CD14-positive monocyte (primary cell): ENCODE data around the gene SATB2. TPM values are rescaled to one million over a fixed set of nuclear protein-coding genes. Genes with fewer than 3 reads are reported as not detected.

ENCODE experiments used
- DNase-seq, 3 donors: peaks; one replicate each; pipeline ENCODE4 v3.0.0-alpha.2; 2011 to 2022
- H2AFZ ChIP-seq: 2 replicates; pipeline ENCODE4 v1.6.0; 2012; ENCODE audit warnings: mild to moderate bottlenecking, low read depth, low read length, inconsistent platforms; ENCODE audit not compliant: insufficient read depth, poor library complexity, severe bottlenecking
- H3K27ac ChIP-seq, 2 donors: 1 replicate in 1 of 2; 2 replicates in 1 of 2; pipeline ENCODE4 v1.5.1; 2012 to 2013; ENCODE audit warnings: low read length in 2 of 2, control low read depth in 1 of 2, inconsistent platforms in 1 of 2, low read depth in 1 of 2, mild to moderate bottlenecking in 1 of 2
- H3K27me3 ChIP-seq, 2 donors: one replicate each; pipeline versions ENCODE4 v1.6.0 to v1.6.1; 2011 to 2013; ENCODE audit warnings: low read length in 2 of 2; ENCODE audit not compliant: control insufficient read depth in 2 of 2, insufficient read depth in 2 of 2
- H3K36me3 ChIP-seq, 2 donors: replicated peaks in 1 of 2; 1 replicate in 1 of 2; 2 replicates in 1 of 2; pipeline versions ENCODE4 v1.5.1 to v1.6.1; 2012 to 2013; ENCODE audit warnings: low read length in 2 of 2, control low read depth in 1 of 2, inconsistent platforms in 1 of 2, mild to moderate bottlenecking in 1 of 2; ENCODE audit not compliant: insufficient read depth in 2 of 2, control insufficient read depth in 1 of 2
- H3K4me1 ChIP-seq, 2 donors: 1 replicate in 1 of 2; 2 replicates in 1 of 2; pipeline versions ENCODE4 v1.5.1 to v1.6.1; 2012 to 2013; ENCODE audit warnings: low read length in 2 of 2, control low read depth in 1 of 2, inconsistent platforms in 1 of 2, mild to moderate bottlenecking in 1 of 2, moderate library complexity in 1 of 2; ENCODE audit not compliant: insufficient read depth in 2 of 2, control insufficient read depth in 1 of 2
- H3K4me2 ChIP-seq: replicated peaks from 2 replicates; pipeline ENCODE3; 2012; ENCODE audit warnings: low read length, moderate library complexity, mild to moderate bottlenecking; ENCODE audit not compliant: poor library complexity, severe bottlenecking; ENCODE audit errors: extremely low read depth
- H3K4me3 ChIP-seq, 3 experiments: fragments of 200-600 bp in 1 of 3; sonication (generic) in 1 of 3; replicated peaks in 1 of 3; 1 replicate in 2 of 3; 2 replicates in 1 of 3; pipeline ENCODE4 v1.5.1; 2011 to 2013; ENCODE audit warnings: low read length in 3 of 3, mild to moderate bottlenecking in 3 of 3, control low read depth in 2 of 3, low read depth in 2 of 3, inconsistent platforms in 1 of 3, moderate library complexity in 1 of 3
- H3K79me2 ChIP-seq: 2 replicates; pipeline ENCODE4 v1.6.0; 2012; ENCODE audit warnings: mild to moderate bottlenecking, control low read depth, inconsistent platforms, low read length, moderate library complexity; ENCODE audit not compliant: insufficient read depth
- H3K9ac ChIP-seq: 2 replicates; pipeline ENCODE4 v1.6.0; 2017; ENCODE audit warnings: low read length, mild to moderate bottlenecking; ENCODE audit not compliant: insufficient read depth, poor library complexity, severe bottlenecking
- H3K9me3 ChIP-seq, 2 donors: replicated peaks in 1 of 2; 1 replicate in 1 of 2; 2 replicates in 1 of 2; pipeline versions ENCODE4 v1.5.1 to v1.6.1; 2012 to 2013; ENCODE audit warnings: low read length in 2 of 2, control low read depth in 1 of 2; ENCODE audit not compliant: control insufficient read depth in 1 of 2, insufficient read depth in 1 of 2
- H4K20me1 ChIP-seq: 2 replicates; pipeline ENCODE4 v1.6.0; 2012; ENCODE audit warnings: mild to moderate bottlenecking, low read length, control low read depth, moderate library complexity; ENCODE audit not compliant: insufficient read depth
- H3K27ac Mint-ChIP-seq, 7 donors: one replicate each; pipeline ENCODE4 v1.8.0; 2020; ENCODE audit warnings: mild to moderate bottlenecking in 7 of 7, mixed read lengths in 7 of 7, moderate library complexity in 6 of 7, inconsistent platforms in 2 of 7
- H3K27me3 Mint-ChIP-seq, 3 donors: one replicate each; pipeline ENCODE4 v1.8.0; 2021 to 2022; ENCODE audit warnings: low read depth in 3 of 3, mild to moderate bottlenecking in 3 of 3, mixed read lengths in 3 of 3, moderate library complexity in 3 of 3, inconsistent platforms in 1 of 3
- H3K36me3 Mint-ChIP-seq, 2 donors: one replicate each; pipeline ENCODE4 v1.8.0; 2020; ENCODE audit warnings: mixed read lengths in 2 of 2, inconsistent platforms in 1 of 2, mild to moderate bottlenecking in 1 of 2
- H3K4me1 Mint-ChIP-seq: one replicate; pipeline ENCODE4 v1.8.0; 2020; ENCODE audit warnings: mild to moderate bottlenecking, mixed read lengths
- H3K4me3 Mint-ChIP-seq, 2 donors: one replicate each; pipeline ENCODE4 v1.8.0; 2020; ENCODE audit warnings: mild to moderate bottlenecking in 2 of 2, mixed read lengths in 2 of 2, moderate library complexity in 1 of 2
- H3K9me3 Mint-ChIP-seq, 7 donors: one replicate each; pipeline ENCODE4 v1.8.0; 2020 to 2022; ENCODE audit warnings: mixed read lengths in 7 of 7, mild to moderate bottlenecking in 6 of 7, moderate library complexity in 6 of 7, inconsistent platforms in 2 of 7
- whole genome bisulfite sequencing: methylation state at CpG from one replicate; pipeline ENCODE4 v1.1.5; 2013; ENCODE audit warnings: missing lambda C conversion rate; ENCODE audit not compliant: insufficient coverage; 5-methylcytosine and 5-hydroxymethylcytosine counted together
- intact Hi-C, 2 donors: fragments of 100-400 bp; cut with micrococcal nuclease; formaldehyde crosslinking; loops; one replicate each; pipeline versions ENCODE4 v1.15.0 to v1.15.1; 2023
- polyA plus RNA-seq, 3 donors: library from polyadenylated mRNA; depleted of rRNA in 1 of 3; unstranded in 2 of 3; stranded (reverse) in 1 of 3; fragments of 300-500 nt in 2 of 3; fragments of >200 nt in 1 of 3; fragmentation: Illumina TruSeq in 2 of 3; gene quantifications; 1 replicate in 2 of 3; 2 replicates in 1 of 3; pipeline ENCODE4 v1.2.3, GENCODE V29; 2012 to 2021
- TF ChIP-seq, protein P1 (sequence below): fragments of 200-600 bp; IDR thresholded peaks from one replicate; pipeline ENCODE4 v1.8.0; 2022; ENCODE audit warnings: antibody characterized with exemption, mild to moderate bottlenecking

SATB2 gene
- polyA plus RNA-seq, 3 donors: 0.13 to 0.69 (median 0.14) TPM

DNA sequence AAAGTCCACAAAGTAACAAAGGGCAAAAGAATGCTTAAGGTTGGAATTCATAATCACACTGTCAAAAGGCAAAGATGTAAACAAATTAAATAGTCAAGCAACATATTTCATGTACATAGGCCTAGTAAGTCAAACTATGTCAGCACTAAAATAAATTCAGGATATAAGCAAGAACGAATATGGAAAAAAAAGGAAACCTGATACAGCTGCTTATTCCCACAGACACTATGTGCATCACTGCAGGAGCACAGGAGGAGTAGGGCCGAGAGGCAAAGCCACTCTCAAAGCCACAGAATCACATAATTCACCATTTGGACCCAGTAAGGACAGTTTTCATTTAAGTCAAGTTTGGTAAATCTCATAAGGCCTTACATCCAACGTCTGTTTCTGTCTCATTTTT, 116.6 kb downstream of the SATB2 start:
- intact Hi-C loops: no loop called here
- Histone ChIP-seq H3K4me1 (no peaks in the 10 kb centered on the region), H3K79me2 (no peaks in the 10 kb centered on the region), H3K36me3 (no peaks in the 10 kb centered on the region), H4K20me1 (no peaks in the 10 kb centered on the region), H3K9ac (no peak overlapping the region), H2AFZ (no peak overlapping the region), H3K27ac (no peak overlapping the region), H3K4me3 (no peak overlapping the region), H3K4me2 (no peak overlapping the region), H3K27me3 (no peaks in the 10 kb centered on the region), H3K9me3 (no peaks in the 10 kb centered on the region)
- H3K4me1 Mint-ChIP-seq: no peaks in the 10 kb centered on the region
- no peak for DNase-seq
- H3K9me3 Mint-ChIP-seq: peaks cover 0 to 1% (median 0%) of the 10 kb centered on the region in 7 donors
- H3K36me3 Mint-ChIP-seq: no peaks in the 10 kb centered on the region
- H3K27ac Mint-ChIP-seq: no peak overlapping the region
- peaks cover 0 to 3% (median 0%) of the 10 kb centered on the region in 3 donors for H3K27me3 Mint-ChIP-seq
- H3K4me3 Mint-ChIP-seq: no peak overlapping the region
- TF ChIP-seq, protein P1, sequence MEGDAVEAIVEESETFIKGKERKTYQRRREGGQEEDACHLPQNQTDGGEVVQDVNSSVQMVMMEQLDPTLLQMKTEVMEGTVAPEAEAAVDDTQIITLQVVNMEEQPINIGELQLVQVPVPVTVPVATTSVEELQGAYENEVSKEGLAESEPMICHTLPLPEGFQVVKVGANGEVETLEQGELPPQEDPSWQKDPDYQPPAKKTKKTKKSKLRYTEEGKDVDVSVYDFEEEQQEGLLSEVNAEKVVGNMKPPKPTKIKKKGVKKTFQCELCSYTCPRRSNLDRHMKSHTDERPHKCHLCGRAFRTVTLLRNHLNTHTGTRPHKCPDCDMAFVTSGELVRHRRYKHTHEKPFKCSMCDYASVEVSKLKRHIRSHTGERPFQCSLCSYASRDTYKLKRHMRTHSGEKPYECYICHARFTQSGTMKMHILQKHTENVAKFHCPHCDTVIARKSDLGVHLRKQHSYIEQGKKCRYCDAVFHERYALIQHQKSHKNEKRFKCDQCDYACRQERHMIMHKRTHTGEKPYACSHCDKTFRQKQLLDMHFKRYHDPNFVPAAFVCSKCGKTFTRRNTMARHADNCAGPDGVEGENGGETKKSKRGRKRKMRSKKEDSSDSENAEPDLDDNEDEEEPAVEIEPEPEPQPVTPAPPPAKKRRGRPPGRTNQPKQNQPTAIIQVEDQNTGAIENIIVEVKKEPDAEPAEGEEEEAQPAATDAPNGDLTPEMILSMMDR: no peak
- 50% methylated on average over 1 of the region's 3 CpGs for WGBS

GRCh38 chr2:199339891-199340605, 117.7 kb downstream of the SATB2 start:
- Mint-ChIP-seq H3K9me3 (peaks cover 0 to 1% (median 0%) of the 10 kb centered on the region in 7 donors), H3K27me3 (no peaks in the 10 kb centered on the region), H3K36me3 (no peaks in the 10 kb centered on the region), H3K4me3 (no peak overlapping the region), H3K27ac (no peak overlapping the region), H3K4me1 (no peaks in the 10 kb centered on the region)
- Histone ChIP-seq H3K9me3 (no peaks in the 10 kb centered on the region), H3K27ac (no peak overlapping the region), H3K79me2 (no peaks in the 10 kb centered on the region), H3K27me3 (no peaks in the 10 kb centered on the region), H2AFZ (no peak overlapping the region), H4K20me1 (no peaks in the 10 kb centered on the region), H3K4me2 (no peak overlapping the region), H3K4me3 (no peak overlapping the region), H3K4me1 (no peaks in the 10 kb centered on the region), H3K9ac (no peak overlapping the region), H3K36me3 (no peaks in the 10 kb centered on the region)
- WGBS: no CpG with 5 or more reads among the region's 3 CpGs
- no peak for DNase-seq
- TF ChIP-seq, protein P1: no peak
- intact Hi-C loops: no loop called here
